Thoracic aorta (tissue), 2 donors: ENCODE measurements around the gene DPP6. TPM values are rescaled to one million over a fixed set of nuclear protein-coding genes. Genes with fewer than 3 reads are reported as not detected.

Experiments
- ATAC-seq: fragments of 150-250 bp; one replicate; pipeline ENCODE4 v1.8.0; 2017; ENCODE audit warnings: low read depth; ENCODE audit not compliant: insufficient number of reproducible peaks, low FRiP score
- DNase-seq: peaks from one replicate; pipeline ENCODE4 v3.0.0-alpha.2; 2020; ENCODE audit warnings: low spot score
- H3K27ac ChIP-seq, 2 donors: fragments of 200-600 bp; sonication (generic); 1 replicate in 1 of 2; 2 replicates in 1 of 2; pipeline ENCODE4 v1.5.1; 2016; ENCODE audit warnings: mild to moderate bottlenecking in 2 of 2, moderate library complexity in 2 of 2
- H3K27me3 ChIP-seq: fragments of 200-600 bp; sonication (generic); replicated peaks from 2 replicates; pipeline ENCODE4 v1.6.0; 2016; ENCODE audit warnings: mild to moderate bottlenecking; ENCODE audit not compliant: insufficient read depth
- H3K36me3 ChIP-seq: fragments of 200-600 bp; sonication (generic); one replicate; pipeline ENCODE4 v1.5.1; 2016
- H3K4me1 ChIP-seq, 2 donors: fragments of 200-600 bp; sonication (generic); 1 replicate in 1 of 2; 2 replicates in 1 of 2; pipeline versions ENCODE4 v1.5.1 to v1.6.0; 2016; ENCODE audit warnings: low read depth in 2 of 2, mild to moderate bottlenecking in 1 of 2; ENCODE audit not compliant: control insufficient read depth in 1 of 2
- H3K4me3 ChIP-seq: fragments of 200-600 bp; sonication (generic); 2 replicates; pipeline ENCODE4 v1.5.1; 2016; ENCODE audit warnings: mild to moderate bottlenecking
- H3K9me3 ChIP-seq: fragments of 200-600 bp; sonication (generic); 2 replicates; pipeline ENCODE4 v1.5.1; 2016
- CTCF ChIP-seq: fragments of 200-600 bp; sonication (generic); IDR thresholded peaks from one replicate; pipeline ENCODE4 v1.5.1; 2019; ENCODE audit warnings: antibody characterized with exemption
- total RNA-seq, 2 donors: library from RNA; depleted of rRNA; stranded (reverse); fragments of >200 nt; gene quantifications; one replicate each; pipeline versions ENCODE4 v1.1.0 to v1.2.3, GENCODE V29; 2016

Gene DPP6
- total RNA-seq, 2 donors from 2014 or later = not detected

DNA sequence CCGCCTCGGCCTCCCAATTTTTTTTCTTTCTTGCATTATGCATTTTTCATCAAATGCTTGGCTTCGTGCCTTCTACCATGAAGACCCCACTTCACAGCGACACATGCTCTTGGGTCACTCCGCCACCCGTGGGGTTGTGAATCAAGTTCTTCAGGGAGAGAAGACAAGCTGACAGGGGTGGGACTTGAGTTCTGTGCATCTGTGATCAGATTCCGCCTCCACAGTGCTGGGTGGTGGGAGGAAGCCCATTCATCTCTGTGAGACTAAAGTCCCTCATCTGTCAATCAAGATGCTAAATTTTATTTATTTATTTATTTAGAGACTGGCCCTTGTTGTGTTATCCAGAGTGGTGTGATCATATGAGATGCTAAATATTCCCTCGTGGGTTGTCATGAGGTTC is 333.0 kb downstream of the DPP6 start:
- ATAC-seq (no peak), DNase-seq (no peak)
- H3K9me3 ChIP-seq = no peaks in the 10 kb centered on the region

GRCh38 chr7:154387252-154387651 is 335.1 kb downstream of the DPP6 start:
- no peak overlapping the region for H3K4me3 ChIP-seq
- H3K4me1 ChIP-seq = no peaks in the 10 kb centered on the region
- H3K36me3 ChIP-seq = no peaks in the 10 kb centered on the region
- H3K27ac ChIP-seq = no peak overlapping the region
- TF ChIP-seq CTCF = no peak
- H3K9me3 ChIP-seq = no peaks in the 10 kb centered on the region
- DNase-seq (no peak), ATAC-seq (no peak)
- H3K27me3 ChIP-seq = no peaks in the 10 kb centered on the region

More for the DNA sequence above, 333.0 kb downstream of the DPP6 start:
- TF ChIP-seq CTCF = no peak
- Histone ChIP-seq H3K27ac (no peak overlapping the region), H3K4me3 (no peak overlapping the region), H3K4me1 (no peaks in the 10 kb centered on the region), H3K36me3 (no peaks in the 10 kb centered on the region), H3K27me3 (no peaks in the 10 kb centered on the region)

GRCh38 chr7:154388412-154388811 is 336.2 kb downstream of the DPP6 start:
- DNase-seq (no peak), ATAC-seq (no peak)
- H3K9me3 ChIP-seq = no peaks in the 10 kb centered on the region
- no peaks in the 10 kb centered on the region for H3K27me3 ChIP-seq
- no peaks in the 10 kb centered on the region for H3K36me3 ChIP-seq
- H3K4me3 ChIP-seq = no peak overlapping the region
- no peak overlapping the region for H3K27ac ChIP-seq
- no peaks in the 10 kb centered on the region for H3K4me1 ChIP-seq
- no peak for TF ChIP-seq CTCF

DNA sequence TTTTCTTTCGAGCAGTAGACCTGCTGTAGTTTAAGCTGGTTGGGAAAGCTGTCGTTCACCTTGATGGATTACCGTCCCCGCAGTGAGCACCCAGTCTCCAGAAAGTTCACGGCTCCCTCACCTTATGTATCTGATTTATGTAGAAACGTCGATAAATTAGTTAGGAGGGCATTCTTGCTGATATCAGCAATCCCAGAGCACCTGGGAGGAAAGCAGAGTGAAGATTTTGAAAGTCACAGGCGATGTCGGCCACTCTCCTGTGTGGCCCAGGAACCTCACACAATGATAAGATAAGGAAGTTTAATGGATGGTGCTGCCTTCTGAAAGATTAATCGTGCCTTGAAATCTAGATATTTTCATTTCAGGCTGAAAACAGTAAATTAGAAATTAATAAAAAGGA is 336.8 kb downstream of the DPP6 start:
- no peaks in the 10 kb centered on the region for H3K4me1 ChIP-seq
- no peaks in the 10 kb centered on the region for H3K27me3 ChIP-seq
- TF ChIP-seq CTCF = no peak
- DNase-seq (no peak), ATAC-seq (no peak)
- no peaks in the 10 kb centered on the region for H3K9me3 ChIP-seq
- H3K36me3 ChIP-seq = no peaks in the 10 kb centered on the region
- no peak overlapping the region for H3K27ac ChIP-seq
- no peak overlapping the region for H3K4me3 ChIP-seq

GRCh38 chr7:154390961-154391360 is 338.8 kb downstream of the DPP6 start:
- ATAC-seq (no peak), DNase-seq (no peak)
- no peaks in the 10 kb centered on the region for H3K9me3 ChIP-seq
- no peak overlapping the region for H3K4me3 ChIP-seq
- H3K4me1 ChIP-seq = no peaks in the 10 kb centered on the region
- no peaks in the 10 kb centered on the region for H3K27me3 ChIP-seq
- H3K36me3 ChIP-seq = no peaks in the 10 kb centered on the region
- no peak for TF ChIP-seq CTCF
- H3K27ac ChIP-seq = no peak overlapping the region
